H4 (cell line): ENCODE data around the gene PHACTR2. TPM values are rescaled to one million over a fixed set of nuclear protein-coding genes. Genes with fewer than 3 reads are reported as not detected.
A peak's percentile ranks its signal among the peaks of the same experiment; 100 is the strongest.

Experiments used
- DNase-seq: peaks from one replicate; pipeline ENCODE4 v3.0.0-alpha.2; 2015; ENCODE audit warnings: low spot score
- total RNA-seq: library from RNA; depleted of rRNA; stranded (reverse); fragments of >200 nt; shearing (Covaris generic); gene quantifications from 2 replicates; pipeline ENCODE4 v1.2.3, GENCODE V29; 2014

Gene PHACTR2
- total RNA-seq, 1 experiment from 2014 or later, result 24.4 TPM

DNA sequence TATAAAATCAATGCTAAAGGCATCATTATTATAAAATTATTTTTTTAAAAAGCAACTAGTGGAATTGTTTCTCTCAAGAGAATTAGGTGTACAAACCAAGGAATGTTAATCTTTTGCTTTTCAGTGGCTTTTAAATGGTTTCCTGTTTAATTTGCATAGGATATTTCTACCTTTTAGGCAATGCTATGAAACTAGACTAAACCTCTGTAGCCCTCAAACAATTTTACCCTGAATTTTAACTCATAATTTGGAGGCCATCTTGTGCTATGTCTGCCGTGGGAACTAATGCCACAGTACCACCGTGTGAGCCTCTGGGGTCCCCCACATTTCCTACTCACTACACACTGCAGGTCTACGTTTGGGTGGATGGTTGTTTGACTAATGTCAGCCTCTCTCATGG, 20.6 kb downstream of the PHACTR2 start:
- DNase-seq, result no peak

DNA sequence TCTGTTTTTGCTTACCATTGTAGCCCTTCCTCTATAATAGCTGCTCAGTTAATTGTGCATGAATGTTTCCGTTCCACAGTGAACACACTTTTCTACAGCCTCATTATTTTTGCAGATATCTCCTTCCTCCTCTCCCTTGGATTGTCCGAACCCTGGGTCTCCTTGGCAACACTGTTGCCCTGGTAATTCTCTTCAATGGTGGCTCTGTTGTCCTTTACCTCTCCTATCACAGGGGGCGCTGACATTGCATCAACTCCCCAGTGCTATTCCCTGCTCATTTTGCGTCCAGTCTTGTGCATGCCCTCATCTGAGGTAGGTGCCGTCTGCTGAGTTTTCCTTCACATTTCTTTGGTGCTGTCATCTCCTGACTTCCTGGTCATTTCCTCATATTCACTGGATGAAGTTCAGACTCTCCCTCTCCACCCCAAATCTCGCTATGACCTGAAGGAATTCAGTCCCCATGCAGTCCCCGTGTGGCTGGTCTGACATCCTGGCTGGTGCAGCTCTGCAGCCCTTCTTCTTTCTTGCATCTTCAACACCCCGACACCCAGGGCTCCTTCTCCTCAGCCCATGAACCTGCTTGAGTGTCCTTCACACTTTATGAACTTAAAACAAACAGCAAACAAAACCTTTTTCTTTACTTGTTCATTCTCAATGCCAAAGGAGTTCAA, 21.1 kb downstream of the PHACTR2 start:
- DNase-seq, result no peak

DNA sequence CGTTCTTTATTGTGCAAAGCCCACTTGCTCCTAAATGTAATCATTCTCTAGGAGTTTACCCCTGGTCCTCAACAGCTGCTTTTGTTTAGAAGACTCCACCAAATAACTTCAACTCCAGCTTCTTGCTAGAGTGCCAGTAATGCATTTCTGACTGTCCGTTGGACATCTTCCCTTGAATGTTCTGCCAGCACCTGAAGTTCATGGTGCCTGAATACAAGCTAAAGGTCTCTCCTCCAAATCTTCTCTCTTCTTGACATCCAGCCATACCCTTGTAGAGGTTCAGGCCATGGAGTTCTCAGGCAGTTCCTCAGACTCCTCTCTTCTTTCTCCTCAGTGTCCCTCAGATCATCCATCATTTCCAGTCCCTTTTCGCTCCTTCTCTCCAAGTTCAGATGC, 21.7 kb downstream of the PHACTR2 start:
- DNase-seq, result no peak

DNA sequence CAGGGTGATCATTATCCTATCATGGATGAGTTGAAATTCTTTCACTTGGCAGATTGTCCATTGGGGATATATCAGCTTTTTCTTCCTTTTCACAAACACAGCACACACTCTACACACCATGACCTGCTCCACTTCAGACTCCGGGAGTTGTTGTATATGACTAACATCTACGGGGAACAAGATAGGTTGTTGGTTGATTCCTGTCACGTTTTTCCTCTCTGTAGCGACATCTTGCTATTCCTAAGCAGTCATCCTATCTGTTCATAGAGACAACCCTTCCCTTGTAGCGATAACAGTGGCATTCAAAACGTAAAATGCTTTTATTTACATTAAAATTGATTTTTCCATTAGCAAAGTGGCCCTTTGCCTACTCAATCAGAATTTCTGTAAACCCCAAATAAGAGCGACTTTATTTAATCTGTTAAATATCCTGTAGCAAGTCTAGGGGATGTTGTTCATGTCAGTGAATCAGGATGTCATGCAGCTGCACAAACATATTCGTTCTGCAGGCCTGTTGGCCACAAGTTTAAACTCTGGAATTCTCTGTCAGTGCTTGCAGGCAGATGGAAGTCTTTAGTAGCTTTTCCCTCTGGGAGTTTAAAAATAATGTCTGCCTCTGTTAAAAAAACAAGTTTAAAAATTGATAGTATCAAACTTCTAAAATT, 23.1 kb downstream of the PHACTR2 start:
- no peak for DNase-seq

DNA sequence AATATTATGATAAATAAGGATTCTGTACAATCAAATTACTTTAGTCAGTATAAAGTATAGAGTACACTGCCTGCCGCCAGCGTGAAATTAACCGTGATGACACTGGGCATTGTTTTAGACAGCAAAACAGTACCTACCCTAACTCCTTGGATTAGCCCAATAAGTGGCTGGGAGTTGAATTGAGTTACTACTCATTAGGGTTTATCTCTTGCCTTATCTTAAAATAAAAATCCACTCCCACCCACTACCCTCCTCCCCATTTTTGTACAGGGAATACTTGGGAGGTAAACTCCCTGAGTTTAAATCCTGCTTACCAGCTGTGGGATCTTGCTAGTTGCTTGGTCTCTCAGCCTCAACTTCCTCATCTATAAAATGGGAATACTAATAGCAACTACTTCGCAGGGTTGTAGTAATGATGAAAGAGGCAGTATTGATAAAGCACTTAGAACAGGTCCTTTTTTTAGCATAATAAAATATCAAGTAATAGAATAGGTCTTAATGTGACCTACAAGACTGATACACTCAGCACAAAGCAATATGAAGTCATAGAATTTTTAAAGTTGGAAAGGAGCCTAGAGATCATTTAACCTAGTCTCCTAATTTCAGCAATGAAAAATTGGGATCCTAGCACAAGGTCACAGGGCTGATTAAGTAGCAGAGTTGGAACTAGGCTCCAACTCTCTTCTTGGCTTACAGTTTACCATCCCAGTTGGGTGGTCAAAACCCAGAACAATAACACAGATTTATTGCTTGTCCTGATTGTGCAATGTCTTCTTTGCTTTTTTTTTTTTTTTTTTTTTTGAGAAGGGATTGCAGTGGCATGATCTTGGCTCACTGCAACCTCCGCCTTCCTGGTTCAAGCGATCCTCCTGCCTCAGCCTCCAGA, 23.8 kb downstream of the PHACTR2 start:
- DNase-seq, result no peak

DNA sequence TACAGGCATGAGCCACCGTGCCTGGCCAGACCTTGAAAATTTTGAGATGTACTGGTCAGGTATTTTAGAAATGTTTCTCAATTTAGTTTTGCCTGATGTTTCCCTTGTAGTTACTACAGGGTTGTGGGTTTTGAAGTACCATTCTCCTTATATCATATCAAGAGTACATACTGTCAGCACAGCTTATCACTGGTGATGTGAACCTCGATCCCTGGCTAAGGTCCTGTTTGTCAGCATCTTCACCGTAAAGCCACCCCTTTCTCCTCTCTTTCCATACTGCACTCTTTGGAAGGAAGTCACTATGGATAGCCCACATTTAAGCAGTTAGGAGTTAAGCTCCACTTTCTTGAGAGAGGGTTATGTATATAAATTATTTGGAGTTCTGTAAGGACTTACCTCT, 27.8 kb downstream of the PHACTR2 start:
- DNase-seq, result no peak

DNA sequence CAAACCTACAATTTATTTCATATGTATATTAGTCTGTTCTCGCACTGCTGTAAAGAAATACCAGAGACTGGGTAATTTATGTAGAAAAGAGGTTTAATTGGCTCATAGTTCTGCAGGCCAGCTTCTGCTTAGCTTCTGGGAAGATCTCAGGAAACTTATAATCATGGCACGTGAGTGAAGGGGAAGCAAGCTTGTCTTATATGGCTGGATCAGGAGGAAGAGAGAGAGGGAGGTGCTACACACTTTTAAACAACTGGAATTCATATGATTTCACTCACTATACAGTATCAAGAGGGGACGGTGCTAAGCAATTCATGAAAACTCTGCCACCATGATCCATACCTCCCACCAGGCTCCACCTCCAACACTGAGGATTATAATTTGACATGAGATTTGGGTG, 29.9 kb downstream of the PHACTR2 start:
- no peak for DNase-seq

DNA sequence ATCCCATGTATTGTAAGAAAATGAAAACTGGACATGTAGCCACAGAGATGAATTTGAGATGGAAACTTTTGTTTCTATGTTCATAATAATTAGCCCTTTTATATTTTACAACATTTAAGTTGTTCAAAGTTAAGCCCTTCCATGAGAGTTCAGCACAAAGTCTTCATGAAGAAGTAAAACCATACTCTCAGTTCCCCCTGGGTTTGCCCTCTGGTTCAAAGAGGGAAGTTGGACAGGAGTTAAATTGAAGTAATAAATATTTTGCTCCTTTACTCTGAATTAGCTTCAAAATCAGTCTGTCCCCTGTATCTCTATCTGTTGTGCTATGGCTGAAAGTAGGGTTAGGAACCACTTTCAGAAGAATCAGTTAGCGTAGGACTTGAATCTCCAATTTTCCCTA, 31.1 kb downstream of the PHACTR2 start:
- DNase-seq, result no peak

DNA sequence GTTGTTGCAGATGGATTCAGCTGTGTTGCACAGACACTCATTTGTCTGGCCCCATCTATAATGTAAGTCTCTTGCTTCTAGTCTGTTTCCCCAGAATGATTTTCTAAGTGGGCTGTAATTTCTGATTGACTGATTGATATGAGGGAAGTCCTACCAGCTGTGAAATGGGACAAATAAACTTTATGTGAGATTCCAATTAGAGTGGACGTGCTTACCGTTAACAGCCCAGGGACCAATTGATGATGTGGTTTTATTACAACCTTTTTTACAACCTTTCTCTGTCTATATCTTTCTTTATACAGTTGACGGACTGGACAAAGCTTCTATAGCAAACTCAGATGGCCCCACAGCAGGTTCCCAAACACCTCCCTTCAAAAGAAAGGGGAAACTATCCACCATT, 33.9 kb downstream of the PHACTR2 start:
- no peak for DNase-seq

DNA sequence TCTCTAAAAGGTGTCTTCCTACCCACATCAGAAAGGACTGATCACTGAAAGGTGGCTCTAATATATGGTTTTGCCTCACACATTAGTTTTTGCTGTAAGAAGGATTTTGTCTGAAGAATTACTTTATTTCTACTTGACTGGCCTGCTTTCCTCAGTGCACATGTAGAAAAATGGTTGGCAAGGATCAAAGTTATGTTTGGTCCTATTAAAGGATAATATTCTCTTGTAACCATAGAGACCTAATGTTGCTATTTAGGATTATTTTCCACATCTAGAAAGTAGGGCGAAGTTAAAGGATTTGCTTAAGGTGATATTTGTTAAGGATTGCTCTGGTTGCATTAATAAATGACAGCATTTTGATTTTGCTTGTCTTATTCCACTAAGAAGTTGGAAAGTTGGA, 40.7 kb downstream of the PHACTR2 start:
- no peak for DNase-seq

DNA sequence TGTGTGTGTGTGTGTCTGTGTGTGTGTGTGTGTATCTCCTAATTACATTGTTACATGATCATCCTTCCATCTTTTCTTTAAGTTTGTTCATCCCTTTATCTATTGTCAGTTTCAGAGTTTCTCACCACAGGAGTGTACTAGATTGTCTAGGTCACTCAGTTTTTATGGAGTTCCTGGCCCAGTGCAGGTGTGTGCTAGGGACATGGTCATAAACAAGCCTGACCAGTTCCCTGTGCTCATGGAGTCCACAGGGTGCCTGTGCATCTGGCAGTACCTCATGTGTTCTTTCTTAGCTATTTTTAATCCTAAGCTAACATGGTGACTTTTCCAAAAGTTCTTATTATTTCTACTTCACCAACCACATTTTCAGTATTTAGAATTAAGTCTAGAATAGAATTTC, 43.9 kb downstream of the PHACTR2 start:
- DNase-seq, result no peak

DNA sequence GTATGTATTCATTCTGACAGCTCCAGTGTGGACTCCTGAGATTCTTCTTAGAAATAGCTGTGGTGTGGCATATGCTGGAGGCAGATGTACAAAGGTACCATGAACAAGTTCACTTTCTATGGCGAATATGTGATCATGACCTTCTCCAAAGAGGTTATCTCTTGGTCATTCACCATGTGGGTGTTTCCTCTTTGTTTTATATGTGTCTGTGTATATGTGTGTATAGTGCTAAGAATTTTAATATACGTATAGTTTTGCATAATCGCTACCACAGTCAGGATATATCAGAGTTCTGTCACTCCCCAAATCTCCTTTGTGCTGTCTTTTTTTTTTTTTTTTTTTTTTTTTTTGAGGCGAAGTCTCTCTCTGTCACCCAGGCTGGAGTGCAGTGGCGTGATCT, 47.1 kb downstream of the PHACTR2 start:
- DNase-seq, result no peak

DNA sequence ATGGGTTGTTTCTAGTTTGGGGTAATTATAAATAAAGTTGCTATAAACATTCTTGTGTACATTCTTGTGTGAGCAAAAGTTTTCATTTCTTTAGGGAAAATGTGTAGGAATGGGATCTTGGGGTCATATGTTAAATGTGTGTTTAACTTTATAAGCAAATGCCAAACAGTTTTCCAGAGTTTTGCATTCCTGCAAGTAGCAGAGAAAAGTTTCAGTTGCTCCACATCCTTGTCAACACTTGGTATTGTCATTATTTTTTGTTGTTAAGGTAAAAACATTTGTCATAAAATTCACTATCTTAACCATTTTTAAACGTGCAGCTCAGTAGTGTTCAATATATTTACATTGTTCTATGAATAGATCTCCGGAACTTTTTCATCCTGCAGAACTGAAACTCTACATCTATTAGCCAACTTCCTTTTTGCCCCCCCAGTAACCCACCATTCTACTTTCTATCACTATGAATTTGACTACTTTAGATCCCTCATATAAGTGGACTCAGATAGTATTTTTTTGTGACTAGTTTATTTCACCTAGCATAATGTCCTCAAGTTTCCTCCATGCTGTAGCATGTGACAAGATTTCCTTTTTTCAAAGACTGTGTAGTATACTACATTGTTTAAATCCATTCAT, 48.4 kb downstream of the PHACTR2 start:
- DNase-seq, result no peak

DNA sequence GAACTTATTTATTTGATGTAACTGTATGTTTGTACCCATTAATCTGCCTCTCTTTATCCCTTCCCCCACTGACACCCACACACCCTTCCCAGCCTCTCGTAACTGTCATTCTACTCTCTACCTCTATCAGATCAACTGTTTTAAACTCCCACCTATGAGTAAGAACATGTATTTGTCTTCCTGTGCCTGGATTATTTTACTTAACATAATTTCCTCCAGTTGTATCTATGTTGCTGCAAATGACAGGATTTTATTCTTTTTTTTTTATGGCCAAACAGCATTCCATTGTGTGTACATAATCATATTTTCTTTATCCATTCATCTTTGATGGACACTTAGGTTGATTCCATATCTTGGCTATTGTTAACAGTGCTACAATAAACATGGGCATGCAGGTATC, 49.3 kb downstream of the PHACTR2 start:
- DNase-seq, result no peak

DNA sequence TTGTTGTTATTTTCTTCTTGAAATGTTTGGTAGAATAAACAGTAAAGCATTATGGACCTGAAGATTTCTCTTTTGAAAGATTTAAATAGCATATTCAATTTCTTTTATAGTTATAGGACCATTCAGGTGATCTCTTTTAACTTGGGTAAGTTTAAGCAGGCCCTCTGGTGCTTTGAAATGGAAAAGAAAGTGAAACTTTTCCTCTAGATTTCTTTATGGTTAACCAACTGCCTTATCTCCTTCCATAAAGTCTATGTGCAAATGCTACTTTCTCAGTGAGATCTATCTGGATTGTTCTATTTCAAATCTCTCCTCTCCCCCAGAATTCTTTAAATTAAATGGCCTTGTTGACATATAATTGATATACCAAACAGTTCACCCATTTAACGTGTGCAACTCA, 54.0 kb downstream of the PHACTR2 start:
- no peak for DNase-seq

DNA sequence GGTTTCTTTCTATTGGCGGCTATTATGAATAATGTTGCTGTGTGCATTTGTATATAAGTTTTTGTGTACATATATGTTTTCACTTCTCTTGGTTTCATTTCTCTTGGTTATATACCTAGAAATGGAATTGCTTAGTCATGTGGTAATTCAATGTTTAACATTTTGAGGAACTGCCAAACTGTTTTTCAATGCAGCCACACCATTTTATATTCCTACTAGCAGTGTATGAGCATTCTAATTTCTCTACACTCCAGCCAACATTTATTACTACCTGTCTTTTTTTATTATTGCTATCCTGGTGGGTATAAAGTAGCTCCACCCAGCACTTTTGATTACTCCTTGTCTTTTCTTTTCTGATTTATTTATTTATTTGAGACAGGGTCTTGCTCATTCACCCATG, 54.8 kb downstream of the PHACTR2 start:
- no peak for DNase-seq

DNA sequence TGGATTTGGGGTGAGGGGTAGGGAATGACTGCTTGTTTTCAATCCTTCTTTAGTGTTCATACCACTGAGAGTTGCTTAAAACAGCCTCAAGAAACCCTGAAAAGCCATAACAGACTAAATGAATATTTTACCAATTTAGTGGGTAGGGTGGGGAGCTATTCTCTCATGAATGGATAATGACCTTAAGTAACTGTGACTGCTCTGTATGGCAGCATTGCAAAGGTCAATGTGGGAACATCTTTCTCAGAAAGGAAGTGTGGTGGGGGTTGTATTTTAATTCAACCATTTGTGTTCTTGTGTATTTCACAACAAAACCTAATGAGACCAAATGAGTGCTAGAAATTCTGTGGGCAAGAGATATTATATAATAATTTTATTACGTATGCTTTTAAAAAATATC, 55.7 kb downstream of the PHACTR2 start:
- no peak for DNase-seq

DNA sequence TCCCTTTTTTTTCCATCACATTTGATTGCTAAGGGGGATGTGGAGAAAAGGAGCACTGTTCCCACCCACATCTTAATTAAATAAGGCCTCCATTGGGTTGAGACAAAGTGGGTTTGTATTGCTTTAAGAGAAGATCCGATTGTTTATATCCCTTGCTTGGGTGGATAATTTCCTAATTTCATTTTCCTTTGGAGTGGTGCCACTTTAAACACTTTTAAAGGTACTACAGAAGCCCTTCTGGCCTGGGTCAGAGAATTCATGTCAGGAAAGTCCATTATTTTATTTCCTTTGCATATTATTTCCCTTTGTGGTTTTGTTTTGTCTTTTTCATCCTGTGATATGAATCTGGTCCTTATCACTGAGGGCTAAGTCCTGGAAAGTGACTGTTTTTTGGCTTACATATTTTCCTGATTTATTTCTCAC, 56.9 kb downstream of the PHACTR2 start:
- DNase-seq, result no peak

DNA sequence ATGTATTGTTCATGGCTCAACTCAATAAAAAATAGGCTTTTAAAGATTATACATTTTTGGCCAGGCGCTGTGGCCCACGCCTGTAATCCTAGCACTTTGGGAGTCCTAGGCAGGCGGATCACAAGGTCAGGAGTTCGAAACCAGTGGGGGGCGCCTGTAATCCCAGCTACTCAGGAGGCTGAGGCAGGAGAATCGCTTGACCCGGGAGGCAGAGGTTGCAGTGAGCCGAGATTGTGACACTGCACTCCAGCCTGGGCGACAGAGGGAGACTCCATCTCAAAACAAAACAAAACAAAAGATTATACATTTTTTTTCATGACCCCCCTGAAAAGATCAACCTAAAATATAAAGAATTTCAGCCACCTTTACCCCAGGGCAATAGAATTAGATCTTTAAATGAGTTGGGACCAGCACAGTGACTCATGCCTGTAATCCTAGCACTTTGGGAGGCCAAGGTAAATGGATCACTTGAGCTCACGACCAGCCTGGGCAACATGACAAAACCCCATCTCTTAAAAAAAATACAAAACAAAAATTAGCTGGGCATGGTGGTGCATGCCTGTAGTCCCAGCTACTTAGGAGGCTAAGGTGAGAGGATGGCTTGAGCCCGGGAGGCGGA, 60.4 kb downstream of the PHACTR2 start:
- peak; percentile 10 for DNase-seq

DNA sequence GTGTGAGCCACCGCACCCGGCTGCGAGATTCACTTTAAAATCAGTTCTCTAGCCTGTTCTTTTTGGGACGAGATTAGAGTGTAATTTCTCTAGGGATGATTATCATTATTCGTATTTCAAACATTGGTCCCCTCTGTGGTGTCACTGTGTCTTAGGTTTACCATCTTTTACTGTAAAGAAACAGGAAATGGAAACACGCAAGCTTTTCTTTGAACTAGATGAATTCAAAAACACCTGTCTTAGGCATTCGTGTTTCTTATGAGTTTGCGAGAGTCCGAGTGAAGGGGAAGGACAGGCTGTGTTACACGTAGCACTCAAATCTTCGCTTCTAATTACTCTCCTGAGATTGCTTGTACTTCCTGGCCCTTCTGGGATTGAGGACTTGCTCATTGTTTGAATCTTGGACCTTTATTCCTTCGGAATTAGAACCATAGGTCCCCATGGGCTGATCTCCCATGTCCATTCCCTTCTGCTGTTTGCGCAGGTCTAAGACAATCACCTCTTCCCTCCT, 61.6 kb downstream of the PHACTR2 start:
- no peak for DNase-seq

DNA sequence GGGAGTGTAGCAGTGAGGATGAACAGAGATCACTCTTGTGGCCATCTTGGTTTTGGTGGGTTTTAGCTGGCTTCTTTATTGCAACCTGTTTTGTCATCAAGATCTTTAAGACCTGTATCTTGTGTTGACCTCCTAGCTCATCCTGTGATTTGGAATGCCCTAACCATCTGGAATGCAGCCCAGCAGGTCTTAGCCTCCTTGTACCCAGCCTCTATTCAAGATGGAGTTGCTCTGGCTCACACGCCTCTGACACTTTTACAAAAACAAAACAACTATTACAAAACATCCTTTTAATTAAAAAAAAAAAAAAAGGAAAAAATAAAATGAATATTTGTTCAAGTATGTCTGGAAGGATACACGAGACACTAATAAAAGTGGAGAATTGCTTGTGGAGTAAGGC, 62.4 kb downstream of the PHACTR2 start:
- no peak for DNase-seq

DNA sequence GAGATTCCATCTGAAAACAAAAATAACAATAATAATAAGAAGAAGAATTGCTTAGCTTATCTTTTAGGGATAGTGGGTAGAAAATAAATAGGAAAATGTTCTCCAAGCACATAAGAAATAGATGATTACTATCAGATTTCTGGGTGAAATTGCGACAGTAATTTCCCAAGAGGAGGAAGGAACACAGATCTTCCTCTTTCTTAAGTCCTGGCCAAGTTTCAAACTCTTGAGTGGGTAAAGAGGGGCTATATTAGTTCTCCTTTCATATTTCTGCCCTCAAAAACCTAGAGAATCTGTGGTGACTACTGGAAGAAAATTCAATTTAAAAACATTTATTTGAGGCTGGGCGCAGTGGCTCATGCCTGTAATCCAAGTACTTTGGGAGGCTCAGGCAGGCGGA, 63.7 kb downstream of the PHACTR2 start:
- DNase-seq, result no peak
